ENCODE measurements around the gene ZNF385A.

GRCh38 chr12:54398995-54399793, 14.7 kb upstream of the ZNF385A start:
- peak; percentile 97 for TF ChIP-seq CTCF (IDR thresholded peaks at IDR 0.05; ENCODE audit: poor library complexity, severe bottlenecking)
- TF ChIP-seq EP300 (conservative IDR thresholded peaks at IDR 0.05; ENCODE audit: poor library complexity, severe bottlenecking) = no peak
- TF ChIP-seq POLR2AphosphoS5 (IDR thresholded peaks at IDR 0.05) = no peak
